DMS53 (cell line): Measurements from ENCODE around the gene HIPK2.
"Not testable (repeated sequence)": the region's sequence is repeated elsewhere in the genome, so short reads cannot be mapped to it uniquely, and the experiment has no call there.

ENCODE experiments used
- DNase-seq: peaks from one replicate; lab custom pipeline; 2025; lab: John Stamatoyannopoulos, UW

HIPK2 gene

DNA sequence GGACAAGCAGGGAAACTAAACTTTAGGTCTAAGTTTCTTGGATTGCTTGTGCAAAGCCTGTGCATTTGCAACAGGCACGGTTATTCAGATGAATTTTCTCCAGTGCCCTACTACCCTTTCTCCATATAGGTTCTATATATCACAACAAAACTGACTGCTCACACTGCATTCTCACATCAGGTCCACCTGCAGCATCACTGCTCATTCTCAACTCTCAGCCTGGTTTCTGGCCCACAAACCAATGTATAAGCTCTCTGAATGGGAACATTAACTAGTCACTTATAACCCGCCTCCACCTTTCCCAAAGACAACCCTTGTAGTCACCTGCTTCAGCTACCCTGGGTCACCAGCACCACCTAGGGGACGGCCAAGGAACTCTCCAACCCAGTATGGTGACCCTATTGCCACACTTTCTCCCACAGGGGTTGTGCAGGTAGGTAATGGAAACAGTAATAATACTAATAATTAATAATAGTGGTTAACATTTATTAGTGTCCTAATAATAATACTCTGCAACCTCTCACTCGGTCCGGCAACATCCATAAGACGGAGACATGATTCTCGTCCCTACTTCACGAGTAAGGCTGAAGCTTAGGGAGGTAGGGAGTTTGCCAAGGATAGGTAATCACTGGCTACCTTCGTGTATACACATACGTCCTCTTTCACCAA is 157.0 kb downstream of the HIPK2 start:
- peak; percentile 84 for DNase-seq

GRCh38 chr7:139619367-139619657 is 158.5 kb downstream of the HIPK2 start:
- DNase-seq, result no peak

DNA sequence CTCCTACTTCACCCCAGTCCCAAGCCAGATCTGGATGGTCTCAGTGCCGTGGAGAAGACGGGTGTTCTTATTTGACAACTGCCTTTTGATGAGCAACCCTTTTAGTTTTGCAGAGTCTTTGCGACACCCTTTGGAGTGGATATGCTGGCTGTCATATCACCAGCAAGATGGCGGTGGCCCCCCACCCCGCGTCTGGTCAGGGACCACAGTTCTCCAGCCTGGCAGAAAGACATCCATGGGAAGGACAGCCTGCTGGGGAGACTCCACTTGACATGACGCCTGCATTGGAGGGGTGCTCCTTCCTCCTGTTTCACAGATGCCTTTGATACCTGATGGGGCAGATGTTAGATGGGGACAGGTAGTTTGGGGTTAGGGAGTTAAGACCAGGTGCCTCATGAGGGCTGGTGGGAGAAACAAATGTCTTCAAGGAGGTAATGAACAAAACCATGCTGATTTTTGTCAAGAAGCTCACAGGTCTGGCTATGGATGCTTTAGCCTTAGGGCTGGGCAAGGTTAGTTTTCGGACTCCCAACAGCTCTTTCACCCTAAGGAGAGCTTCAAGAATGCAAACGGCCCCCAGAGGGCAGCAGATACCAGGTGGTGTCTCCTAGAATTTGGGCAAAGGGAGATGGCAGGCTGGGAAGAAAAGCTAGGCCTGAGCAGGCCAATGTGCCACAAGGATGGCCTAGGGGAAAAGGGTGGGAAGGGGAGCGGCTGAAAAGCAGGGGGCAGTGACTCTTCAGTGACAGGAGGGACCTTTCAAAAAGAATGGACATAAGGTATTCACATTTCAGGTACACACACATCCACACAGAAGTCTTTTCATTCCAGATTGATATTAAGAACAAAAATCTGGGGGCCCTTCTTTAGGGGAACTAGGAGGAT is 159.1 kb downstream of the HIPK2 start:
- DNase-seq, result peak; percentile 49

GRCh38 chr7:139617074-139617473 is 160.7 kb downstream of the HIPK2 start:
- DNase-seq, result no peak

GRCh38 chr7:139614886-139615285 is 162.9 kb downstream of the HIPK2 start:
- DNase-seq, result no peak

- peak; percentile 85 for DNase-seq
Measured at GRCh38 chr7:139613971-139614411, 163.8 kb downstream of the HIPK2 start.

- not testable (repeated sequence) for DNase-seq
Measured at GRCh38 chr7:139611556-139611955, 166.2 kb downstream of the HIPK2 start.

DNA sequence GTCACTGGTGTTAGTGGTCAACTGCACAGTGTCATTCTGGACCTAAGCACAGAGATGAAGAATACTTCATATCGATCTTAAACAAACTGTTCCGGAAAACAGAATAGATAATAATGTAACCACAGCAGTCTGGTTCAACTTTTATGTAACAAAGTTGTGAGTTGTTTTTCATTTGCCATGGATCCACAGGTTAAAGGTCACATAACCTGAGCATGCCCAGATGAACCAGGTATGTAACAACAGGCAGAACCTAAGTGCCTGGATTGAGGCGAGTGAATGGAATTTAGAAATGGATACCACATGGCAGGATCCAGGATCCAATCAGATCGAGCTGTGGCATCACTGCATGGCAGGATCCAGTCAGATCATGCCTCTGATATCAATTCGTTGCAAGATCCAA is 167.2 kb downstream of the HIPK2 start:
- DNase-seq, result no peak

DNA sequence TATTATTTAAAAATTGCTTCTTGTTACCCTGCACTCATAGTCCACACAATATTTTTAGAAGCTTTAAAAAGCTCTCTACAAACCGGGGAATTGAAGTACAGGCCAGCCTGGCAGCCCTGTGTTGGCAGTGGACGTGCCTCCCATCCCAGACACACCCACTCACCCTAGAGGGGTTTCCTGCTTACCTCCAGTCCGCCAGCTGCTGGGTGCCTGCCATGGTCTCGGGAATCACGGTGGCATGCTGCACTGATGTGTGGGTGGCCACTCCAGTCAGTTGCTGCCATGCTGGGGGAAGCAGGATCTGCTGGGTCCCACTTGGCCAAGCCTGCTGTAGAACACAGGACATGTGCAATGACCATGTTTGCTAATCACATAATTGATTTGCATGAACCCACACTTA is 173.9 kb downstream of the HIPK2 start:
- DNase-seq, result no peak

DNA sequence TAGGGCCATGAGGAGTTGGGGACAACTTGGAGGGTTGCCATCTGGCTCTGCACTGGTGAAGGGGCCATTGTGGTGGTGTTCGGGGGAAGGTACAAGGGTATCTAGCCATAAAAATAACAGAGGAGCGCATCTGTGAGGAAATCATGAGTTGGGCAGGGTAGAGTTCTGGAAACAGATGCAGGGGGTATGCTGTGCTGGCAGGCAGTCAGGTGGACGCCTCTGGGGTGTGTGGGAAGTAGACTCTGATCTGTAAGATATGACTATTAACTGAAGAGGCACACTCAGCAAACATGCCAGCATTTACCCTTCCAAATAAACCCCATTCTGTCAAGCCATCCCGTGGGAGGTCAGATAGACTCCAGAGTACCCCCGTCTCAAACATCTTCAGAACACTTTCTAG is 174.5 kb downstream of the HIPK2 start:
- DNase-seq, result no peak

- DNase-seq, result peak; percentile 74
Measured at GRCh38 chr7:139602143-139602722, 175.6 kb downstream of the HIPK2 start.

DNA sequence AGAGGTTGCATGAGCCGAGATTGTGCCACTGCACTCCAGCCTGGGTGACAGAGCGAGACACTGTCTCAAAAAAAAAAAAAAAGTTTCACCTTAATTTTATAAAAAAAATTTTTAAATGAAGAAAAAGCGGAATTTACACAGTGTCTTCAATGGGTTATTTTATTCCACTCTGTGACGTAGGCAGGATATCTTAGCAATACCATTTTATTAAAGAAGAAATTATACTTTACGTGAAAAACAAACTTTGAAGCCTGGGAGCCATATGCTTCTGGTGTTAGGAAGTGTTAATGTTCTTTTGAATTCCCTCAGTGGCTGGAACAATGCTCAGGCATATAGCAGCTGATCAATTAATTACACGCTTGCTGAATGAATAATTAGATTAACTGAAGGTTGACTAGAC is 176.6 kb downstream of the HIPK2 start:
- DNase-seq, result no peak

- no peak for DNase-seq
Measured at GRCh38 chr7:139600306-139600705, 177.5 kb downstream of the HIPK2 start.

DNA sequence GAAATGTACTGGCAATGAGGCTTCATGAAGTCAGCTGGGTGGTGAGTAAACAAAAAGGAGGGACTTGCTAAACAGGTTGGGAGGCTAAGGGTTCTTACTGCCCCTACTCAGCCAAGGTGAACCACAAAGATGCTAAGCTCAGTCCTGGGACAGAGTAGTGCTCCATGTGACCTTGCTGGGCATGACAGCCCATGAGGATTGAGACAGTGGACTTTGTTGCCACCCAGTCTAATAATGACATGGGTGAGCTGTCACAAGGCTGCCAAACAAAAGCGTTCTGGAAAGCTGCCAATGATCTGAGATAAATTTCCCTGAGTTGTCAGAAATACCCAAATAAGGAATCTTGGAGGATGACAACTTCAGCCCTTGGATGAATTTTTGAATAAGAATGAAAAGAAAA is 179.2 kb downstream of the HIPK2 start:
- peak; percentile 63 for DNase-seq

- no peak for DNase-seq
Measured at GRCh38 chr7:139597028-139597427, 180.8 kb downstream of the HIPK2 start.

GRCh38 chr7:139596626-139597025 is 181.2 kb downstream of the HIPK2 start:
- DNase-seq, result no peak

DNA sequence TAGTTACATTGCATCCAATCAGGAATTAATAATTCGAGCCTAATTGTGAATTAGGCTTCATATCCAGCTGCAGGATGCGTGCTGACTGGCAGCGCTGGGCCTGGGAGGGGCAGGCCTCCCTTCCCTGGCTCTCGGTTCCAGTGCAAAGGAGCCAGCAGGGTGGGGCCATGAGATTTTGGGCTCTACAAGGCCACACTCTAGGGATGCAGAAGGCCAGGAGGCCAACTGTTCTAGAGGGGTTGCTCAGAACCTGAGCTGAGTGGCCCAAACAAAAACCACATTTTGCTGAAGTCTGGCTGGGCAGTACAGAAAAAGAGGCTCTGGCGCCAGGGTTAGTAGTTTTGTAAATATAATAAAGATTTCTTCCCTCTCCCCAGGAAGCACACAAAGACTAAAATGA is 182.0 kb downstream of the HIPK2 start:
- DNase-seq, result no peak

GRCh38 chr7:139594911-139595476 is 182.8 kb downstream of the HIPK2 start:
- DNase-seq, result no peak

DNA sequence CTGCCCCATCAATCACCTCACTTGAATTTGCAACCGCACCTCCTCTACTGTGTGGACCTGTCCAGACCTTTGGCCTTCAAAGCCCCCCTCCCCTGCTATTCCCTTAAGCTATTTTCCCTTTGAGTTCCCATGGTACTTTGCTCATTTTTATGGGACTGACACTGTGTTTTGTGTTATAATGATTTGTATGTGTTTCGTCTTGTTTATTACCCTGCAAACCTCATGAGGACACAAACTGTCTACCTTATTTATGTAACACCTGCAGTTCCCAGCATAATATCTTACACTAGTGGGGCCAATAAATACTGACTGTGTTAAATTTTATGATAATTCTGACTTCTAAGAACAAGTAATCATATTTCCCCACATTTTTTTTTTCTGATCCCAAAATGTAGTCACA is 183.7 kb downstream of the HIPK2 start:
- no peak for DNase-seq

DNA sequence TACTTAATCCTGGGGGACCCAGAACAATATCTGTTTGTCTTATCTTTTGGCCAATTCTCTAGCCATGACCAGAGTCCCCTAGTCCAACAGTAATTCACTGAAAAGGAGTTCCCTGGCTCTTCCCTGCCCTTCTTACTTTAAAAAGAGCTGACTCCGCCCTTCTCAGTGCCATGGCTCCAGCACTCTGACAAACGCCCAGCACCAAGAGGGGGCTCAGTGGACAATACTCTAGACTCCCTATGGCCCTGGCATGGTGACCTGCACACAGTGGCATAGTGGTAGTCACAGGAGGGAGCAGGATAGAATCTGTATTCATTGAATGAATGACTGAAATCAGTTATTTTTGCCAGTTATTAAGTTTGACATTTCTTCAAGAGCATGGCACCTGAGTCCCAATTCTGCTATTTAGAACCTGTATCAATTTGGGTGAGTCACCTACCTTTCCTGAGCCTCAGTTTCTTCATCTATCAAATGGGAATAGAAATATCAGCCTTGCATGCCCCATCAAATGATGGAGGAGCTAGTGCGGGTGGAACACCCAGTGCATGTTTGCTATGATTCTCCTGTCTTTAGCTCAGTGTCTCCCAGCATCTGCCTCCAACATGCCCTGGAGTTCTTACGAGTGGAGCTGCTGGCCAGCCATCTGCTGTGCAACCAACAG is 184.9 kb downstream of the HIPK2 start:
- no peak for DNase-seq

GRCh38 chr7:139591550-139592195 is 186.1 kb downstream of the HIPK2 start:
- no peak for DNase-seq

DNA sequence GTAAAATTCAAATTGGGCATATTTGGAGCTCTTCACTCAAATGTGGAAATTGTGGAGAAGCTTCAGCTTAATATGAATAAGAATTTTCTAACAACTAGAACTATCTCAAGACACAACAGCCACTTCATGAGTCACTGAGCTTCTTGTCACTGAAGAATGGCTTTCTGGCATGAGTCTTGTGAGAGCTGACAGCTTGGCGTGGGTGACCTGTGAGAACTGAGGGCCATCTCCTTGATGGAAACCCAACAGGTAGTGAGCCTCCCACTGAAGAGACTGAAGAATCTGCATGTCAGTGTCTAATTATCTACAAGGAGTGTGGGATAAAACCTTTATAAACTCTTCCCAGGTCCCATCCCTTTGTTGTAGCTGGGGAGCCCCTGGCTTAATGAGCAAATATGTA is 188.3 kb downstream of the HIPK2 start:
- no peak for DNase-seq
